Cardiac fibroblast (primary cell): ENCODE measurements around the gene EMP1.

Experiments
- DNase-seq, 2 donors: peaks; one replicate each; pipeline versions ENCODE4 v3.0.0 to v3.0.0-alpha.2; 2010; ENCODE audit warnings: low read depth in 2 of 2
- H3K4me3 ChIP-seq, 2 donors: replicated peaks in 1 of 2; 1 replicate in 1 of 2; 2 replicates in 1 of 2; pipeline ENCODE4 v1.5.1; 2011; ENCODE audit warnings: low read depth in 2 of 2, low read length in 2 of 2, mild to moderate bottlenecking in 2 of 2, moderate library complexity in 1 of 2
- CTCF ChIP-seq: IDR thresholded peaks from one replicate; pipeline ENCODE4 v1.5.1; 2011; ENCODE audit warnings: low read depth, mild to moderate bottlenecking, low read length, inconsistent platforms

The EMP1 gene

GRCh38 chr12:13170892-13171490 is 25.5 kb upstream of the EMP1 start:
- DNase-seq = no peak
- no peak overlapping the region for H3K4me3 ChIP-seq
- TF ChIP-seq CTCF = no peak

GRCh38 chr12:13171921-13172859 is 24.3 kb upstream of the EMP1 start:
- no peak overlapping the region for H3K4me3 ChIP-seq
- peak; percentile 50 to 69 for DNase-seq
- no peak for TF ChIP-seq CTCF

GRCh38 chr12:13173012-13173932 is 23.3 kb upstream of the EMP1 start:
- H3K4me3 ChIP-seq = no peak overlapping the region
- no peak for TF ChIP-seq CTCF
- peak; percentile 89 to 99 for DNase-seq

GRCh38 chr12:13175499-13175898 is 21.0 kb upstream of the EMP1 start:
- H3K4me3 ChIP-seq = no peak overlapping the region
- peak; percentile 55 for DNase-seq
- no peak for TF ChIP-seq CTCF

- no peak for DNase-seq
- no peak overlapping the region for H3K4me3 ChIP-seq
- no peak for TF ChIP-seq CTCF
Observed at GRCh38 chr12:13176256-13176655, 20.3 kb upstream of the EMP1 start.

GRCh38 chr12:13177373-13177772 is 19.2 kb upstream of the EMP1 start:
- no peak for TF ChIP-seq CTCF
- peak in 1 of 2 donors; percentile 52 for DNase-seq
- no peak overlapping the region for H3K4me3 ChIP-seq
